WTC11 (cell line): ENCODE measurements around the gene ZNF516. TPM values are rescaled to one million over a fixed set of nuclear protein-coding genes. Genes with fewer than 3 reads are reported as not detected.

Source experiments
- ATAC-seq: fragments of 200-7000 bp; cut with Tn5 transposase; 2 replicates; pipeline ENCODE4 v1.10.0; 2021; ENCODE audit warnings: mild to moderate bottlenecking, moderate library complexity
- CTCF ChIA-PET: fragments of 300-600 bp; sonication (Branson Sonifier 250); formaldehyde crosslinking; loops from one replicate; lab custom pipeline; 2021; ENCODE audit warnings: antibody characterized with exemption; lab: Charles Lee
- POLR2A ChIA-PET: fragments of 350-600 bp; sonication (Branson Sonifier 250); formaldehyde crosslinking; loops from one replicate; lab custom pipeline; 2021; ENCODE audit warnings: antibody characterized with exemption; lab: Charles Lee
- DNase-seq: peaks from one replicate; pipeline ENCODE4 v3.0.0; 2021; ENCODE audit warnings: low spot score
- H3K27ac Mint-ChIP-seq: 2 replicates; pipeline ENCODE4 v1.8.0; 2021; ENCODE audit warnings: mixed read lengths
- H3K27me3 Mint-ChIP-seq: 2 replicates; pipeline ENCODE4 v1.8.0; 2021; ENCODE audit warnings: low read depth, mild to moderate bottlenecking, moderate library complexity, mixed read lengths
- H3K36me3 Mint-ChIP-seq: 2 replicates; pipeline ENCODE4 v1.8.0; 2021; ENCODE audit warnings: mixed read lengths
- H3K4me1 Mint-ChIP-seq: 2 replicates; pipeline ENCODE4 v1.8.0; 2022; ENCODE audit warnings: mixed read lengths
- H3K4me3 Mint-ChIP-seq: 2 replicates; pipeline ENCODE4 v1.8.0; 2021; ENCODE audit warnings: mild to moderate bottlenecking, moderate library complexity, mixed read lengths
- H3K9me3 Mint-ChIP-seq: 2 replicates; pipeline ENCODE4 v1.8.0; 2021; ENCODE audit warnings: mixed read lengths
- ATF6 ChIP-seq: sonication (generic); formaldehyde crosslinking; IDR thresholded peaks from 2 replicates; pipeline ENCODE4 v1.8.1; 2023; ENCODE audit warnings: mild to moderate bottlenecking, missing genetic modification reagents
- CBFB ChIP-seq: sonication (generic); formaldehyde crosslinking; IDR thresholded peaks from 2 replicates; pipeline ENCODE4 v1.8.1; 2022; ENCODE audit warnings: mild to moderate bottlenecking, low read depth, missing genetic modification reagents
- CREM ChIP-seq: sonication (generic); formaldehyde crosslinking; IDR thresholded peaks from 2 replicates; pipeline ENCODE4 v1.8.1; 2022; ENCODE audit warnings: mild to moderate bottlenecking, missing genetic modification reagents, moderate library complexity
- E2F4 ChIP-seq: sonication (generic); formaldehyde crosslinking; IDR thresholded peaks from 2 replicates; pipeline ENCODE4 v1.8.1; 2022; ENCODE audit warnings: low read depth, mild to moderate bottlenecking, moderate library complexity, missing genetic modification reagents, borderline replicate concordance
- ETV6 ChIP-seq: sonication (generic); formaldehyde crosslinking; IDR thresholded peaks from 2 replicates; pipeline ENCODE4 v1.8.1; 2022; ENCODE audit warnings: mild to moderate bottlenecking, missing genetic modification reagents
- GABPB1 ChIP-seq: sonication (generic); formaldehyde crosslinking; IDR thresholded peaks from 2 replicates; pipeline ENCODE4 v1.8.1; 2023; ENCODE audit warnings: mild to moderate bottlenecking, missing genetic modification reagents
- NFE2L1 ChIP-seq: sonication (generic); formaldehyde crosslinking; IDR thresholded peaks from 2 replicates; pipeline ENCODE4 v1.8.1; 2023; ENCODE audit warnings: missing genetic modification reagents
- PRRX2 ChIP-seq: fragments of 250-450 bp; sonication (Bioruptor Pico); IDR thresholded peaks from 2 replicates; pipeline ENCODE4 v1.8.0; 2021; ENCODE audit warnings: mild to moderate bottlenecking
- SMAD4 ChIP-seq: sonication (generic); formaldehyde crosslinking; IDR thresholded peaks from 2 replicates; pipeline ENCODE4 v1.8.0; 2022; ENCODE audit warnings: mild to moderate bottlenecking, missing genetic modification reagents
- SOX15 ChIP-seq: fragments of 250-450 bp; sonication (Bioruptor Pico); IDR thresholded peaks from 2 replicates; pipeline ENCODE4 v1.9.0; 2021; ENCODE audit warnings: mild to moderate bottlenecking
- TP53 ChIP-seq: sonication (generic); formaldehyde crosslinking; IDR thresholded peaks from 2 replicates; pipeline ENCODE4 v1.8.1; 2023; ENCODE audit warnings: mild to moderate bottlenecking, missing genetic modification reagents
- ZNF121 ChIP-seq: sonication (generic); formaldehyde crosslinking; IDR thresholded peaks from 2 replicates; pipeline ENCODE4 v1.8.0; 2023; ENCODE audit warnings: missing genetic modification reagents
- ZNF138 ChIP-seq: sonication (generic); formaldehyde crosslinking; conservative IDR thresholded peaks from 2 replicates; pipeline ENCODE4 v1.8.1; 2022; ENCODE audit warnings: mild to moderate bottlenecking, moderate library complexity, missing genetic modification reagents
- ZNF416 ChIP-seq: fragments of 250-450 bp; sonication (Bioruptor Pico); IDR thresholded peaks from 2 replicates; pipeline ENCODE4 v1.9.0; 2021; ENCODE audit warnings: mild to moderate bottlenecking, inconsistent platforms
- ZNF512 ChIP-seq: sonication (generic); formaldehyde crosslinking; IDR thresholded peaks from 2 replicates; pipeline ENCODE4 v1.8.1; 2022; ENCODE audit warnings: missing genetic modification reagents, borderline replicate concordance
- total RNA-seq: library from RNA; stranded (reverse); gene quantifications from 3 replicates; pipeline ENCODE4 v1.2.3, GENCODE V29; 2021
- TF ChIP-seq, protein P1 (sequence below): sonication (generic); formaldehyde crosslinking; conservative IDR thresholded peaks from 2 replicates; pipeline ENCODE4 v1.8.1; 2023; ENCODE audit warnings: mild to moderate bottlenecking, low read depth, missing genetic modification reagents, moderate library complexity
- TF ChIP-seq, protein P2 (sequence below): sonication (generic); formaldehyde crosslinking; IDR thresholded peaks from 2 replicates; pipeline ENCODE4 v1.8.0; 2022; ENCODE audit warnings: mild to moderate bottlenecking, missing genetic modification reagents
- TF ChIP-seq, protein P3 (sequence below): sonication (generic); formaldehyde crosslinking; IDR thresholded peaks from 2 replicates; pipeline ENCODE4 v1.8.0; 2023; ENCODE audit warnings: missing genetic modification reagents, mild to moderate bottlenecking, borderline replicate concordance
- TF ChIP-seq, protein P4 (sequence below): sonication (generic); formaldehyde crosslinking; IDR thresholded peaks from 2 replicates; pipeline ENCODE4 v1.8.1; 2023; ENCODE audit warnings: mild to moderate bottlenecking, missing genetic modification reagents, borderline replicate concordance
- TF ChIP-seq, protein P5 (sequence below): fragments of 200-600 bp; IDR thresholded peaks from 2 replicates; pipeline ENCODE4 v1.8.0; 2022; ENCODE audit warnings: antibody characterized with exemption

The ZNF516 gene
- total RNA-seq, 1 experiment from 2014 or later = 58.6 TPM

DNA sequence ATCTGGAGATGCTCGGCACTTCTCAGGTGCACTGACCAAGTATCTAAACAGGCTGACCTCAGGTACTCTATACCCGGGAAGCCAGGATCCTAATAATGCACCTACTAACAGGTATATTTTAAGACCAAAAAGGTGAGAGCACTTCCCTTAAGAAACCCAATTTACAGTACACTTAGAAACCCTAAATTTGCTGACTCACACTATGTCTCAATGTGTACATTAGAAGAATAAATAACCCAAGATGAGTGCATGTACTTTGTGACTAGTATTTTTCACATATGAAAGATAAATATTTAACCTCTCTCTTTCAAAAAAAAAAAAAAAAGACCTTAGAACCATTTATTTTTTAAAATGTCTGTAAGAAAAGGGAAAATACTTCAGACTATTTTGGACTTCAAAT lies 118.8 kb downstream of the ZNF516 start:
- TF ChIP-seq, protein P1, sequence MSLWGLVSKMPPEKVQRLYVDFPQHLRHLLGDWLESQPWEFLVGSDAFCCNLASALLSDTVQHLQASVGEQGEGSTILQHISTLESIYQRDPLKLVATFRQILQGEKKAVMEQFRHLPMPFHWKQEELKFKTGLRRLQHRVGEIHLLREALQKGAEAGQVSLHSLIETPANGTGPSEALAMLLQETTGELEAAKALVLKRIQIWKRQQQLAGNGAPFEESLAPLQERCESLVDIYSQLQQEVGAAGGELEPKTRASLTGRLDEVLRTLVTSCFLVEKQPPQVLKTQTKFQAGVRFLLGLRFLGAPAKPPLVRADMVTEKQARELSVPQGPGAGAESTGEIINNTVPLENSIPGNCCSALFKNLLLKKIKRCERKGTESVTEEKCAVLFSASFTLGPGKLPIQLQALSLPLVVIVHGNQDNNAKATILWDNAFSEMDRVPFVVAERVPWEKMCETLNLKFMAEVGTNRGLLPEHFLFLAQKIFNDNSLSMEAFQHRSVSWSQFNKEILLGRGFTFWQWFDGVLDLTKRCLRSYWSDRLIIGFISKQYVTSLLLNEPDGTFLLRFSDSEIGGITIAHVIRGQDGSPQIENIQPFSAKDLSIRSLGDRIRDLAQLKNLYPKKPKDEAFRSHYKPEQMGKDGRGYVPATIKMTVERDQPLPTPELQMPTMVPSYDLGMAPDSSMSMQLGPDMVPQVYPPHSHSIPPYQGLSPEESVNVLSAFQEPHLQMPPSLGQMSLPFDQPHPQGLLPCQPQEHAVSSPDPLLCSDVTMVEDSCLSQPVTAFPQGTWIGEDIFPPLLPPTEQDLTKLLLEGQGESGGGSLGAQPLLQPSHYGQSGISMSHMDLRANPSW (CRISPR knock-in tag) = no peak
- TF ChIP-seq PRRX2 (CRISPR knock-in tag) (no peak), ZNF138 (CRISPR knock-in tag) (no peak), ZNF512 (CRISPR knock-in tag) (no peak), ZNF416 (CRISPR knock-in tag) (no peak), E2F4 (no peak), GABPB1 (no peak), NFE2L1 (CRISPR knock-in tag) (no peak), CBFB (CRISPR knock-in tag) (no peak), SMAD4 (no peak), ETV6 (CRISPR knock-in tag) (no peak), SOX15 (no peak), TP53 (CRISPR knock-in tag) (no peak), ATF6 (no peak), CREM (no peak), ZNF121 (no peak)
- TF ChIP-seq, protein P2, sequence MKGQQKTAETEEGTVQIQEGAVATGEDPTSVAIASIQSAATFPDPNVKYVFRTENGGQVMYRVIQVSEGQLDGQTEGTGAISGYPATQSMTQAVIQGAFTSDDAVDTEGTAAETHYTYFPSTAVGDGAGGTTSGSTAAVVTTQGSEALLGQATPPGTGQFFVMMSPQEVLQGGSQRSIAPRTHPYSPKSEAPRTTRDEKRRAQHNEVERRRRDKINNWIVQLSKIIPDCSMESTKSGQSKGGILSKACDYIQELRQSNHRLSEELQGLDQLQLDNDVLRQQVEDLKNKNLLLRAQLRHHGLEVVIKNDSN (CRISPR knock-in tag) = no peak
- TF ChIP-seq, protein P3, sequence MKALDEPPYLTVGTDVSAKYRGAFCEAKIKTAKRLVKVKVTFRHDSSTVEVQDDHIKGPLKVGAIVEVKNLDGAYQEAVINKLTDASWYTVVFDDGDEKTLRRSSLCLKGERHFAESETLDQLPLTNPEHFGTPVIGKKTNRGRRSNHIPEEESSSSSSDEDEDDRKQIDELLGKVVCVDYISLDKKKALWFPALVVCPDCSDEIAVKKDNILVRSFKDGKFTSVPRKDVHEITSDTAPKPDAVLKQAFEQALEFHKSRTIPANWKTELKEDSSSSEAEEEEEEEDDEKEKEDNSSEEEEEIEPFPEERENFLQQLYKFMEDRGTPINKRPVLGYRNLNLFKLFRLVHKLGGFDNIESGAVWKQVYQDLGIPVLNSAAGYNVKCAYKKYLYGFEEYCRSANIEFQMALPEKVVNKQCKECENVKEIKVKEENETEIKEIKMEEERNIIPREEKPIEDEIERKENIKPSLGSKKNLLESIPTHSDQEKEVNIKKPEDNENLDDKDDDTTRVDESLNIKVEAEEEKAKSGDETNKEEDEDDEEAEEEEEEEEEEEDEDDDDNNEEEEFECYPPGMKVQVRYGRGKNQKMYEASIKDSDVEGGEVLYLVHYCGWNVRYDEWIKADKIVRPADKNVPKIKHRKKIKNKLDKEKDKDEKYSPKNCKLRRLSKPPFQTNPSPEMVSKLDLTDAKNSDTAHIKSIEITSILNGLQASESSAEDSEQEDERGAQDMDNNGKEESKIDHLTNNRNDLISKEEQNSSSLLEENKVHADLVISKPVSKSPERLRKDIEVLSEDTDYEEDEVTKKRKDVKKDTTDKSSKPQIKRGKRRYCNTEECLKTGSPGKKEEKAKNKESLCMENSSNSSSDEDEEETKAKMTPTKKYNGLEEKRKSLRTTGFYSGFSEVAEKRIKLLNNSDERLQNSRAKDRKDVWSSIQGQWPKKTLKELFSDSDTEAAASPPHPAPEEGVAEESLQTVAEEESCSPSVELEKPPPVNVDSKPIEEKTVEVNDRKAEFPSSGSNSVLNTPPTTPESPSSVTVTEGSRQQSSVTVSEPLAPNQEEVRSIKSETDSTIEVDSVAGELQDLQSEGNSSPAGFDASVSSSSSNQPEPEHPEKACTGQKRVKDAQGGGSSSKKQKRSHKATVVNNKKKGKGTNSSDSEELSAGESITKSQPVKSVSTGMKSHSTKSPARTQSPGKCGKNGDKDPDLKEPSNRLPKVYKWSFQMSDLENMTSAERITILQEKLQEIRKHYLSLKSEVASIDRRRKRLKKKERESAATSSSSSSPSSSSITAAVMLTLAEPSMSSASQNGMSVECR (CRISPR knock-in tag) = no peak
- TF ChIP-seq, protein P4, sequence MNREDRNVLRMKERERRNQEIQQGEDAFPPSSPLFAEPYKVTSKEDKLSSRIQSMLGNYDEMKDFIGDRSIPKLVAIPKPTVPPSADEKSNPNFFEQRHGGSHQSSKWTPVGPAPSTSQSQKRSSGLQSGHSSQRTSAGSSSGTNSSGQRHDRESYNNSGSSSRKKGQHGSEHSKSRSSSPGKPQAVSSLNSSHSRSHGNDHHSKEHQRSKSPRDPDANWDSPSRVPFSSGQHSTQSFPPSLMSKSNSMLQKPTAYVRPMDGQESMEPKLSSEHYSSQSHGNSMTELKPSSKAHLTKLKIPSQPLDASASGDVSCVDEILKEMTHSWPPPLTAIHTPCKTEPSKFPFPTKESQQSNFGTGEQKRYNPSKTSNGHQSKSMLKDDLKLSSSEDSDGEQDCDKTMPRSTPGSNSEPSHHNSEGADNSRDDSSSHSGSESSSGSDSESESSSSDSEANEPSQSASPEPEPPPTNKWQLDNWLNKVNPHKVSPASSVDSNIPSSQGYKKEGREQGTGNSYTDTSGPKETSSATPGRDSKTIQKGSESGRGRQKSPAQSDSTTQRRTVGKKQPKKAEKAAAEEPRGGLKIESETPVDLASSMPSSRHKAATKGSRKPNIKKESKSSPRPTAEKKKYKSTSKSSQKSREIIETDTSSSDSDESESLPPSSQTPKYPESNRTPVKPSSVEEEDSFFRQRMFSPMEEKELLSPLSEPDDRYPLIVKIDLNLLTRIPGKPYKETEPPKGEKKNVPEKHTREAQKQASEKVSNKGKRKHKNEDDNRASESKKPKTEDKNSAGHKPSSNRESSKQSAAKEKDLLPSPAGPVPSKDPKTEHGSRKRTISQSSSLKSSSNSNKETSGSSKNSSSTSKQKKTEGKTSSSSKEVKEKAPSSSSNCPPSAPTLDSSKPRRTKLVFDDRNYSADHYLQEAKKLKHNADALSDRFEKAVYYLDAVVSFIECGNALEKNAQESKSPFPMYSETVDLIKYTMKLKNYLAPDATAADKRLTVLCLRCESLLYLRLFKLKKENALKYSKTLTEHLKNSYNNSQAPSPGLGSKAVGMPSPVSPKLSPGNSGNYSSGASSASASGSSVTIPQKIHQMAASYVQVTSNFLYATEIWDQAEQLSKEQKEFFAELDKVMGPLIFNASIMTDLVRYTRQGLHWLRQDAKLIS = no peak
- TF ChIP-seq, protein P5, sequence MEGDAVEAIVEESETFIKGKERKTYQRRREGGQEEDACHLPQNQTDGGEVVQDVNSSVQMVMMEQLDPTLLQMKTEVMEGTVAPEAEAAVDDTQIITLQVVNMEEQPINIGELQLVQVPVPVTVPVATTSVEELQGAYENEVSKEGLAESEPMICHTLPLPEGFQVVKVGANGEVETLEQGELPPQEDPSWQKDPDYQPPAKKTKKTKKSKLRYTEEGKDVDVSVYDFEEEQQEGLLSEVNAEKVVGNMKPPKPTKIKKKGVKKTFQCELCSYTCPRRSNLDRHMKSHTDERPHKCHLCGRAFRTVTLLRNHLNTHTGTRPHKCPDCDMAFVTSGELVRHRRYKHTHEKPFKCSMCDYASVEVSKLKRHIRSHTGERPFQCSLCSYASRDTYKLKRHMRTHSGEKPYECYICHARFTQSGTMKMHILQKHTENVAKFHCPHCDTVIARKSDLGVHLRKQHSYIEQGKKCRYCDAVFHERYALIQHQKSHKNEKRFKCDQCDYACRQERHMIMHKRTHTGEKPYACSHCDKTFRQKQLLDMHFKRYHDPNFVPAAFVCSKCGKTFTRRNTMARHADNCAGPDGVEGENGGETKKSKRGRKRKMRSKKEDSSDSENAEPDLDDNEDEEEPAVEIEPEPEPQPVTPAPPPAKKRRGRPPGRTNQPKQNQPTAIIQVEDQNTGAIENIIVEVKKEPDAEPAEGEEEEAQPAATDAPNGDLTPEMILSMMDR = no peak

More for the DNA sequence above, 118.8 kb downstream of the ZNF516 start:
- Mint-ChIP-seq H3K36me3 (peaks cover 20% of the 10 kb centered on the region), H3K27ac (no peak overlapping the region), H3K4me3 (no peak overlapping the region), H3K9me3 (peaks cover 9% of the 10 kb centered on the region; the same call in 1 of the 2 replicates), H3K27me3 (no peaks in the 10 kb centered on the region), H3K4me1 (peaks cover 36% of the 10 kb centered on the region)
- ATAC-seq = no peak
- CTCF ChIA-PET = interaction anchor here (0.7 kb wide), 1 partner anchor 41 kb away, joined by 3 read pairs; no protein-coding TSS in a partner anchor
- POLR2A ChIA-PET = no interaction called here
- DNase-seq = no peak
